Colonic mucosa (tissue), 4 donors: ENCODE measurements around the gene IMMP2L. TPM values are rescaled to one million over a fixed set of nuclear protein-coding genes. Genes with fewer than 3 reads are reported as not detected.

Source experiments
- DNase-seq: peaks from one replicate; pipeline ENCODE4 v3.0.0-alpha.2; 2020
- H3K27ac ChIP-seq: fragments of 200-600 bp; one replicate; pipeline ENCODE4 v1.8.0; 2021
- H3K27me3 ChIP-seq: fragments of 200-600 bp; one replicate; pipeline ENCODE4 v1.8.0; 2021
- H3K36me3 ChIP-seq: fragments of 200-600 bp; one replicate; pipeline ENCODE4 v1.8.0; 2021
- H3K4me1 ChIP-seq: fragments of 200-600 bp; one replicate; pipeline ENCODE4 v1.8.0; 2021; ENCODE audit warnings: mild to moderate bottlenecking
- H3K4me3 ChIP-seq: fragments of 200-600 bp; one replicate; pipeline ENCODE4 v1.8.0; 2021
- H3K9ac ChIP-seq, 2 donors: one replicate each; pipeline ENCODE4 v1.7.0; 2013; ENCODE audit warnings: control low read depth in 2 of 2, low read depth in 2 of 2, low read length in 2 of 2
- H3K9me3 ChIP-seq: fragments of 200-600 bp; one replicate; pipeline ENCODE4 v1.8.0; 2021
- intact Hi-C: fragments of 100-400 bp; cut with DNase I; formaldehyde crosslinking; loops from one replicate; pipeline ENCODE4 v1.14.1; 2022
- total RNA-seq, 2 donors: library from RNA; stranded (reverse); fragmentation: NEBNext Ultra II Directional in 1 of 2; extraction: Animal tissue kit (Norgen Biotek cat#: 25700) in 1 of 2; gene quantifications; one replicate each; pipeline ENCODE4 v1.2.1, GENCODE V29; 2021
- TF ChIP-seq, protein P1 (sequence below): fragments of 200-600 bp; IDR thresholded peaks from one replicate; pipeline ENCODE4 v1.8.0; 2022; ENCODE audit warnings: antibody characterized with exemption, mild to moderate bottlenecking
- donor health status: healthy.
- donor health status: DM: no; HTN: no; CAD: no.
- donor health status: DM: no; HTN: no; CAD: no.

The IMMP2L gene
- total RNA-seq, 2 donors from 2014 or later: 13.4 to 15.4 TPM

DNA sequence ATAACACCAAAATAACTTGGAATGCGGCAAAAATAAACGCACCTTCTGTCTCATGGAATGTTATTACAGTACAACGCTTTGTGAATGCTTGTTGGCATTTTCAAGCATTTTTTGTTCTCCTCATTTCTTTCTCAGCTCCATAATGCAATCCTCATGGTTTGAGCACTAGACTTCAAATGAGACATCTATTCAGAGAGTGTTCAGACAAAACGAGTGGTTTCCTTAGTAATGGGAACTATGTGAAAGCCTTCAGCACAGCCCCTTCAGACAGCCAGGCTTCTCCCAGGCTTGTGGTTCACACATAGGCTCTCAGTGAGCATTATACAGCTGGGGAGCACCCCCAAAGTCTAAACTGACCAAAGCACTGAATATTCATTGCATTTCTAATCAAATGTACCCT lies 479.9 kb downstream of the IMMP2L start:
- TF ChIP-seq, protein P1, sequence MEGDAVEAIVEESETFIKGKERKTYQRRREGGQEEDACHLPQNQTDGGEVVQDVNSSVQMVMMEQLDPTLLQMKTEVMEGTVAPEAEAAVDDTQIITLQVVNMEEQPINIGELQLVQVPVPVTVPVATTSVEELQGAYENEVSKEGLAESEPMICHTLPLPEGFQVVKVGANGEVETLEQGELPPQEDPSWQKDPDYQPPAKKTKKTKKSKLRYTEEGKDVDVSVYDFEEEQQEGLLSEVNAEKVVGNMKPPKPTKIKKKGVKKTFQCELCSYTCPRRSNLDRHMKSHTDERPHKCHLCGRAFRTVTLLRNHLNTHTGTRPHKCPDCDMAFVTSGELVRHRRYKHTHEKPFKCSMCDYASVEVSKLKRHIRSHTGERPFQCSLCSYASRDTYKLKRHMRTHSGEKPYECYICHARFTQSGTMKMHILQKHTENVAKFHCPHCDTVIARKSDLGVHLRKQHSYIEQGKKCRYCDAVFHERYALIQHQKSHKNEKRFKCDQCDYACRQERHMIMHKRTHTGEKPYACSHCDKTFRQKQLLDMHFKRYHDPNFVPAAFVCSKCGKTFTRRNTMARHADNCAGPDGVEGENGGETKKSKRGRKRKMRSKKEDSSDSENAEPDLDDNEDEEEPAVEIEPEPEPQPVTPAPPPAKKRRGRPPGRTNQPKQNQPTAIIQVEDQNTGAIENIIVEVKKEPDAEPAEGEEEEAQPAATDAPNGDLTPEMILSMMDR: no peak

DNA sequence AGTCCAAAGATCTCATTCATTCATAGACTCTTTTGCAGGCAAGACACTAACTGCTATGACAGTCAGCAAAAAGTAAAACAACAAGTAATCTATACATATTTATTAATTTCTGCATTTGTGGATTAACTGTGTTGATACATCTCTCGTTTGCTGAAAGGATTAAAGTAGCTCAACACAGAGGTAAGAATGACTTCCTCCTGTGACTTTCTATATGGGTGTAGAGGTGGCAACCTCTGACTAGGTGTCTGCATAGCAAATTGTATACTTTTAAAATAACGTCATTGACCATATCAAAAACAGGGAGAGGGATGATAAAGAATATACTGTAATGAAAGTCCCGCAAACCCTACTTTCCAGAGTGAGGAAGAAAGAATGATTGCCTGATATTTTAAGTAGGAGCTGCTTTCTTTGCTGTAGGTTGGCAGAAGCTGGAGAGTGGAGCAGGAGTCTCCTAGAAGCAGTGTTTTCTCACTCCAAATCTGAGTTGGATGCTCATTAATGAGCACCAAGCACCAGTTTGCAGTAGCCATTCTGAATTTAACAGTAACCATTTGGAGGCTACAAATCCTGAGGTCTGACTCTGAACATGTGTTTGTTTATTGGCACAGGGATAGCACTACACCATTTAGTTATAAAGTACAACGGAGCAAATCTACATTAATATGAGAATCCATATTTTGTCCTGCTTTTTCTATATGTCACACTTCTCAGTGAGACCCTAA lies 480.6 kb downstream of the IMMP2L start:
- H3K9me3 ChIP-seq: no peaks in the 10 kb centered on the region
- H3K27ac ChIP-seq: no peak overlapping the region
- DNase-seq: no peak
- H3K36me3 ChIP-seq: no peaks in the 10 kb centered on the region
- TF ChIP-seq, protein P1: no peak
- H3K27me3 ChIP-seq: no peaks in the 10 kb centered on the region
- H3K4me1 ChIP-seq: no peaks in the 10 kb centered on the region
- H3K4me3 ChIP-seq: no peak overlapping the region
- intact Hi-C loops: no loop called here
- H3K9ac ChIP-seq: no peak overlapping the region

More for the DNA sequence above, 479.9 kb downstream of the IMMP2L start:
- no peak for DNase-seq
- intact Hi-C loops: no loop called here
- no peak overlapping the region for H3K9ac ChIP-seq
- H3K4me1 ChIP-seq: no peaks in the 10 kb centered on the region
- H3K36me3 ChIP-seq: no peaks in the 10 kb centered on the region
- no peaks in the 10 kb centered on the region for H3K9me3 ChIP-seq
- no peaks in the 10 kb centered on the region for H3K27me3 ChIP-seq
- H3K4me3 ChIP-seq: no peak overlapping the region
- no peak overlapping the region for H3K27ac ChIP-seq

DNA sequence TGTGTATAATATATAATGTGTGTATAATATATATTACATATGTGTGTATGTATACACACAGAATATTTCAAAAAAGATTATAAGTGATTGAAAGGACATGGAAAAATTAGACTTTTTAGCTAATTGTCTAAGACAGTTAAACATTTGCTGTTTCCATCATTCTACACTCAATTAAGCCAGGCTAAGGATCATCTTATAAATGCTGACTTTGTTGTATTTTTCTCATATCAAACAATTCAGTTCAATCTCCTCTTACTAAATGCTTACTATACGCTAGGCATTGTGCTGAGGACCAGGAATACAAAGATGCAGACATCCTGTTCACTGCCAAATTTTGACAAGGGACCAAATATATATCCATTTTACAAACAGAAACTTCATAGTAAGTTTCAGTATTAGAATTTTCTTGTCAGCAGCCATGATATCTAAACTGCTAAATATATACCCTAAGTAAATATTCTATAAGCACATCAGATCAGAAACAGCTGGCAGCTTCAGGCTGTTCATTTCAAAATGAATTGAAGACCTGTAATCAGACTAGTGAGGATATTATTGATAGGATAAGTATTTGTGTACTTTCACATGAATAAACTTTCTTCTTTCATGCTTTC lies 481.7 kb downstream of the IMMP2L start:
- Histone ChIP-seq H3K4me3 (no peak overlapping the region), H3K27ac (no peak overlapping the region), H3K9ac (no peak overlapping the region), H3K9me3 (no peaks in the 10 kb centered on the region), H3K4me1 (no peaks in the 10 kb centered on the region), H3K36me3 (no peaks in the 10 kb centered on the region), H3K27me3 (no peaks in the 10 kb centered on the region)
- no peak for DNase-seq
- TF ChIP-seq, protein P1: no peak
- intact Hi-C loops: no loop called here

DNA sequence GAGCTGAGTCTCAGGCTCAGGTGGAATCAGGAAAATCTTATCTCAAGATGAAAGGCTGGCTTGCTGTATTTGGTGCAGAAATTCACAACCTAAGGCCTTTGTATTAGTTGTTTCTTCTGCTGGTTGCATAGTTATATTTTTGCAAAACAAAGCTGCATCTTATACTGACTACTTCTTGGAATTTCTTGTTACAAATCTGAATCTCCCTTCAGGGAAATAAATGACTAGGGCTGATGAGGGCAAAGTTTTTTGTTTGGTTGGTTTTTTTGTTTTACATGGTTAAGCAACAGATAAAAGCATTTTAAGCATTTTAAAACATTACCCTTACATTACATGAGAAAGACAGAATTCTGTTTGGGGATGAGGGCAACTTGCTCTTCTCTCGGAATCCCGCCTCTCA lies 485.3 kb downstream of the IMMP2L start:
- no peak for DNase-seq

DNA sequence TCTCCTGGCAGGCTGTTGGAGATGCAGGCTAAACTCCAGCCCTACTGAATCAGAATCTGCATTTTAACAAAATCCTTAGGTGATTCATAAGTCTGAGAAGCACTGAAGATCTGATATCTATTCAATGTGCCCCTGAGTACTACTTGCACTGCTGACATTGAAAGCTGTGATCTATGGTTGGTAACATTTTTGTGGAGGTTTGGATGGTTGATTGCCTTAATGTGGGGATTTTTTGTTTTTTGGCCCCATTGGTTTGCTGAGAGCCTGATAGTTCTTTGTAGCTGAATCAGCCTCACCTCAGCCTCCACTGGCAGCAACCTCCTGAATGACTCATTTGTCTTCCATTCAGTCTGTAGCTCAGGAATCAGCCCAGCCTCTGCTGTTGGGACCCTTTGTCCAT lies 486.1 kb downstream of the IMMP2L start:
- Histone ChIP-seq H3K9me3 (no peaks in the 10 kb centered on the region), H3K36me3 (no peaks in the 10 kb centered on the region), H3K4me3 (no peak overlapping the region), H3K4me1 (no peaks in the 10 kb centered on the region), H3K9ac (no peak overlapping the region), H3K27ac (no peak overlapping the region), H3K27me3 (no peaks in the 10 kb centered on the region)
- TF ChIP-seq, protein P1: no peak
- intact Hi-C loops: no loop called here
- DNase-seq: no peak

More for the DNA sequence above, 485.3 kb downstream of the IMMP2L start:
- H3K9ac ChIP-seq: no peak overlapping the region
- H3K4me3 ChIP-seq: no peak overlapping the region
- H3K4me1 ChIP-seq: no peaks in the 10 kb centered on the region
- H3K27ac ChIP-seq: no peak overlapping the region
- TF ChIP-seq, protein P1: no peak
- H3K9me3 ChIP-seq: no peaks in the 10 kb centered on the region
- no peaks in the 10 kb centered on the region for H3K36me3 ChIP-seq
- H3K27me3 ChIP-seq: no peaks in the 10 kb centered on the region
- intact Hi-C loops: no loop called here
